Testis (tissue), 3 donors: Measurements from ENCODE around the gene TBC1D10A. TPM values are rescaled to one million over a fixed set of nuclear protein-coding genes. Genes with fewer than 3 reads are reported as not detected.

Source experiments
- DNase-seq: peaks from one replicate; pipeline ENCODE4 v3.0.0-alpha.2; 2019
- H3K27ac ChIP-seq, 2 donors: fragments of 200-600 bp; sonication (generic); one replicate each; pipeline ENCODE4 v1.5.1; 2019
- H3K27me3 ChIP-seq: fragments of 200-600 bp; sonication (generic); one replicate; pipeline ENCODE4 v1.5.1; 2019
- H3K36me3 ChIP-seq: fragments of 200-600 bp; sonication (generic); one replicate; pipeline ENCODE4 v1.5.1; 2017; ENCODE audit warnings: low read depth; ENCODE audit errors: missing control alignments
- H3K4me1 ChIP-seq: fragments of 200-600 bp; sonication (generic); one replicate; pipeline ENCODE4 v1.5.1; 2019
- H3K4me3 ChIP-seq, 2 donors: fragments of 200-600 bp; sonication (generic); one replicate each; pipeline ENCODE4 v1.5.1; 2017 to 2019
- H3K9me3 ChIP-seq: fragments of 200-600 bp; sonication (generic); one replicate; pipeline ENCODE4 v1.5.1; 2017
- CTCF ChIP-seq, 3 experiments: fragments of 450-650 bp in 2 of 3; fragments of 200-600 bp in 1 of 3; sonication (generic) in 1 of 3; IDR thresholded peaks; one replicate each; pipeline ENCODE4 v1.5.1; 2016 to 2019; ENCODE audit warnings: antibody characterized with exemption in 3 of 3, mild to moderate bottlenecking in 2 of 3, moderate library complexity in 1 of 3
- POLR2A ChIP-seq: fragments of 450-650 bp; IDR thresholded peaks from one replicate; pipeline ENCODE4 v1.6.1; 2017; ENCODE audit warnings: antibody characterized with exemption, mild to moderate bottlenecking, moderate library complexity
- WGBS, 2 donors: methylation state at CpG; one replicate each; pipeline ENCODE4 v1.1.5; 2018; 5-methylcytosine and 5-hydroxymethylcytosine counted together
- intact Hi-C: fragments of 100-400 bp; cut with DNase I; formaldehyde crosslinking; loops from one replicate; pipeline ENCODE4 v1.15.1; 2023; ENCODE audit warnings: low total_unique reads
- polyA plus RNA-seq: library from polyadenylated mRNA; stranded (reverse); fragments of 350-450 nt; fragmentation: Illumina TruSeq; extraction: RNeasy Lipid Tissue Mini Kit (QIAGEN cat#74804); gene quantifications from one replicate; pipeline ENCODE4 v1.2.3, GENCODE V29; 2014; ENCODE audit warnings: low read depth, low replicate concordance; ENCODE audit not compliant: insufficient read depth
- total RNA-seq, 2 donors: library from RNA; depleted of rRNA; stranded (reverse); fragments of >200 nt; gene quantifications; one replicate each; pipeline ENCODE4 v1.2.3, GENCODE V29; 2016

The TBC1D10A gene
- total and polyA plus RNA-seq, 3 donors from 2014 or later: 48.4 to 79.1 (median 51.0) TPM

DNA sequence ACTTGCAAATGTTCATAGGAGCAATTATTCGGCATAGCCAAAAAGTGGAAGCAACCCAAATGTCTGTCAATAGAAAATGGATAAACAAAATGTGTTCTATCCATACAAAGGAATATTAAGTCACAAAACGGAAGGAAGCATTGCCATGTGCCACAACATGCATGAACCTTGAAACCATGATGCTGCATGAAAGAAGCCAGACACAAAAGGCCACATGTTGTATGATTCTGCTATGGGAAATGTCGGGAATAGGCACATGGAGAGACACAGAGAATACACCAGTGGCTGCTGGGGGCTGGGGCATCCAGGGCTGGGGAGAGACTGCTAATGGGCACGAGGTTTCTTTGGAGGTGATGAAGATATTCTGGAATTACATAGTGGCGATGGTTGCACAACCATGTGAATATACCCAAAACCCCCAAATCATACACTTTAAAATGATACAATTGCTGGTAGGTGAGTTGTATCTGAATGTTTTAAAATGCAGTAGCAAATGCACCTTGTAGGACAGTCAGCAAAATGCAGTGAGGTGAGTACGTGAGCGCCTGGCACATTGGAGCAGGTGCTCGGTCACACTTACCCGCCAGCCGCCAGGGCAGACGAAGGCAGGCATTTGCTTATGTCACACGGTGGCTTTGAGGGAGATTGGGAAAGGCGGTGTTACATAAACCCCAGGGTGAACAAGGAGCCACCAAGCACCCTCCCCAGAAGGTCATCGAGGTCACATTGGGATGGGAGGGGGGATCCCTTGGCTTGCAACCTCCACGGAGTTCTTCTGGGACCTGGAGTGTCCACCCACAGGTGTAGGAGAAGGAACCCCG is 53.8 kb downstream of the TBC1D10A start:
- TF ChIP-seq POLR2A (no peak), CTCF (IDR thresholded peaks at IDR 0.05) (no peak)
- intact Hi-C loops: no loop called here
- Histone ChIP-seq H3K4me3 (no peak overlapping the region), H3K27me3 (no peaks in the 10 kb centered on the region), H3K36me3 (no peaks in the 10 kb centered on the region), H3K9me3 (no peaks in the 10 kb centered on the region), H3K27ac (no peak overlapping the region), H3K4me1 (peaks cover 7% of the 10 kb centered on the region)
- DNase-seq: no peak
- 82 to 89% methylated on average over 16 of the region's 16 CpGs for WGBS, 2 donors

DNA sequence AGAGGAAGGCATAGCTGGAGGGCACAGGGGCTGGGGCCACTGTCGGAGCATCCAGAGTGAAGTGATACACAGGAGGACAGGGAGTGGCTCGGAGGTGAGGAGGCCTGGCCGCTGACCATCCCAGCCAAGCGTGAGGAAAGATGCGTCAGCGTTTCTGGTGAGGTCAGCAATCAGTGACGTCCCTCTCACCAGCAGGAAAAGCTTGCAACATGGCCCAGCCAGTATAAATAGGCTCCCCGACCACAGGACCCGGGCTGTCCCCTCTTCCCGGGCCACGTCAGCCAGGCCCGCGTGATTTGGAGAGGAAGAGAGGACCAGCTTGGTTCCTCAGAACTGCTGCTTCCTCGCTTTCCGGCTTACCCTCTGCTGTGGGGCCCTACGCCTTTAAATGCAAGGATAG is 55.9 kb downstream of the TBC1D10A start:
- Histone ChIP-seq H3K27me3 (no peaks in the 10 kb centered on the region), H3K27ac (no peak overlapping the region), H3K36me3 (no peaks in the 10 kb centered on the region), H3K4me1 (no peaks in the 10 kb centered on the region), H3K9me3 (no peaks in the 10 kb centered on the region), H3K4me3 (no peak overlapping the region)
- 91 to 95% methylated on average over 14 to 16 of the region's 16 CpGs for WGBS, 2 donors
- DNase-seq: peak; percentile 62
- intact Hi-C loops: no loop called here
- TF ChIP-seq CTCF (IDR thresholded peaks at IDR 0.05) (no peak), POLR2A (no peak)

GRCh38 chr22:30268331-30268730 is 58.4 kb downstream of the TBC1D10A start:
- TF ChIP-seq POLR2A: no peak
- TF ChIP-seq CTCF (IDR thresholded peaks at IDR 0.05): no peak
- no peak for DNase-seq
- Histone ChIP-seq H3K4me3 (no peak overlapping the region), H3K27ac (no peak overlapping the region), H3K9me3 (no peaks in the 10 kb centered on the region), H3K27me3 (no peaks in the 10 kb centered on the region), H3K36me3 (no peaks in the 10 kb centered on the region), H3K4me1 (no peaks in the 10 kb centered on the region)
- WGBS, 2 donors: 88 to 92% methylated on average over 8 of the region's 8 CpGs
- intact Hi-C loops: loop anchor here (10.0 kb wide), 1 partner anchor 564 kb away; no protein-coding TSS in a partner anchor

DNA sequence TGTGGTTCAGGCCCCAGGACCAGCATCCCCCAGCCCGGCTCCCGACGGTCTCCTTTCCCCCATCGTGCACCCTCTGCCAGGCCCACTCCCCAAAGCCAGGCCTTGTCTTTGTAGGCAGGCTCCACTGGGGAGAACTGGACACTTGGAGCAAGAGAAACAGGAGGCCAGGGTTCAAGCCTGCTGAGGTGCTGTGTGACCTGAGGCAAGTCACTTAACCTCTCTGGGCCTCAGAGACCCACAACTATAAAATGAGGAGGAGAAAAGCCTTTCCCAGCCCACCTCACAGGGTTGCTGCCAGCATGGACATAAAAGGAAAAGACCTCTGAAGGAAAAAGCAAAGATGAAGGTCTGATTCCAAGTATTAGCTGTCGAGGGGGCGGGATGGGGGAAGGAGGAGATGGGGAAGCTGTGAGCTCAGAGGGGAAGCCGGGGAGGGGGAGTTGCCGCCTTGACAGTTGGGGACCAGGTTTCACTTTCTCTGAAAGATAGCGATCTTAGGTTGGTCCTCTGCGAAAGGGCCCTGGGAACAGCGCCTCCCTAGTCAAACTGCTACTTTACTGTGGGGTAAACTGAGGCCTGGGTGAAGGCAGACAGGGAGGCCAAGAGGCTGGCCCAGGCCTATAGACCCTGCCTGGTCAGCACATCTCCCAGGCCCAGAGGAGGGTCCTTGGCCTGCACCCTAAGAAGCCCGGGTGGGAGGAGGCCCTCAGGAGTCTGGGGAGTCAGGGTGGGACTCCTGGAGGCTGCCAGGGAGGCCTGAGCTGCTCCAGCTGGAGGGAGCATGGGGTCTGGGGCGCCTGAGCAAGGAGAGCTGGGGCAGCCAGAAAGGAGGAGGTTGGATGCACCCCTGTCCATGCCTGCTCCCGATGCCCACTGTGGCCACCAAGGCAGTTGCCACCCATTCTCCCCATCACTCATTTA is 59.1 kb downstream of the TBC1D10A start:
- TF ChIP-seq POLR2A: no peak
- no peak for TF ChIP-seq CTCF (IDR thresholded peaks at IDR 0.05)
- intact Hi-C loops: loop anchor here (10.0 kb wide), 1 partner anchor 563 kb away; no protein-coding TSS in a partner anchor
- H3K4me3 ChIP-seq: no peak overlapping the region
- no peak for DNase-seq
- peaks cover 4% of the 10 kb centered on the region for H3K4me1 ChIP-seq
- 86 to 87% methylated on average over 10 to 14 of the region's 14 CpGs for WGBS, 2 donors
- H3K27ac ChIP-seq: no peak overlapping the region
- H3K9me3 ChIP-seq: no peaks in the 10 kb centered on the region
- H3K36me3 ChIP-seq: no peaks in the 10 kb centered on the region
- H3K27me3 ChIP-seq: no peaks in the 10 kb centered on the region
